Rectal smooth muscle tissue (tissue), 1 donor: ENCODE data around the gene DCN.

Experiments
- H3K27ac ChIP-seq: one replicate; pipeline ENCODE4 v1.7.0; 2013; ENCODE audit warnings: low read depth, low read length, inconsistent platforms
- H3K27me3 ChIP-seq: one replicate; pipeline ENCODE4 v1.7.0; 2013; ENCODE audit warnings: low read length; ENCODE audit not compliant: control insufficient read depth, insufficient read depth
- H3K36me3 ChIP-seq: one replicate; pipeline ENCODE4 v1.7.0; 2013; ENCODE audit warnings: low read length; ENCODE audit not compliant: control insufficient read depth, insufficient read depth
- H3K4me1 ChIP-seq: one replicate; pipeline ENCODE4 v1.7.0; 2013; ENCODE audit warnings: low read length; ENCODE audit not compliant: control insufficient read depth, insufficient read depth
- H3K4me3 ChIP-seq: one replicate; pipeline ENCODE4 v1.7.0; 2013; ENCODE audit warnings: low read length
- H3K9ac ChIP-seq: one replicate; pipeline ENCODE4 v1.7.0; 2013; ENCODE audit warnings: low read length

DCN gene

DNA sequence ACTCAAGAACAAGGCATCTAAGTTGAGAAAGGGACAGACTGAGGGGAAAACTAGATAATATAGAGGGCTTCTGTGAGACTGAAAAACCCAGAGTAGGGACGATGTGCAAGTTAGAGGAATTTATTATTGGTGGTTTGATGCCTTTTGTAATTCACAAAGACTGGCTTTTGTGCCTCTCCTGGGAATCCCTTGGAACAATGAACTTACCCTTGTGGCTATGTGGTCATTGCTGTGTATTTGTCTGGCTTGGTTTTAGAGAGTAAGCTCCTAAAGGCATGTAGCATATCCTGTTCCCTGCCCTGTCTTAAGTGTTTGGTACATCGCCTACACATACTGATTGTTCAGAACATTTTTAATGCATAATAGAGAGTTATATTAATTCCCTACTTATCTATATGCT, 26.6 kb downstream of the DCN start:
- no peaks in the 10 kb centered on the region for H3K36me3 ChIP-seq
- no peak overlapping the region for H3K4me3 ChIP-seq
- H3K4me1 ChIP-seq: no peaks in the 10 kb centered on the region

DNA sequence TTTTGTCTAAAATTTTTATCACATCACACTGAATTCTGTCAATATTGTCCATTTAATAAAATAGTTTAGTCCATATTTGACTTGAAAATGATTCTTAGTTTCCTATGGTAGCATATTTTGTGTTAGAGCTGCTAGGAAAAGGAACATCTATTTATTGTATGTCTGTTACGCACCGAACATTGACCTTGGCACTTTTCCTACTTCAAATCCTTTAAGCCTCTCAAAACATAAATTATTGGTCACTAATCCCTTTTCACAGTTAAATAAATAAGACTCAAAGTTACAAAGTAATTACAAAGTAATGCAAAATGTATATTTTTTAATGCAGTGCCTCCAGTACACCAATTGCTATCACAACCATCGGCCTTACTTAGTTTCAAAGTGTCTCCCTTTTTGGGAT, 28.5 kb downstream of the DCN start:
- no peaks in the 10 kb centered on the region for H3K27me3 ChIP-seq
- no peak overlapping the region for H3K9ac ChIP-seq
- no peaks in the 10 kb centered on the region for H3K36me3 ChIP-seq
- no peak overlapping the region for H3K4me3 ChIP-seq
- no peak overlapping the region for H3K27ac ChIP-seq
- no peaks in the 10 kb centered on the region for H3K4me1 ChIP-seq

More for the DNA sequence above, 26.6 kb downstream of the DCN start:
- Histone ChIP-seq H3K27ac (no peak overlapping the region), H3K9ac (no peak overlapping the region), H3K27me3 (no peaks in the 10 kb centered on the region)

GRCh38 chr12:91144053-91144452, 38.6 kb downstream of the DCN start:
- Histone ChIP-seq H3K27ac (peak overlapping the region; percentile 34), H3K36me3 (no peaks in the 10 kb centered on the region), H3K4me1 (peaks cover 26% of the 10 kb centered on the region), H3K27me3 (no peaks in the 10 kb centered on the region), H3K4me3 (no peak overlapping the region), H3K9ac (no peak overlapping the region)

DNA sequence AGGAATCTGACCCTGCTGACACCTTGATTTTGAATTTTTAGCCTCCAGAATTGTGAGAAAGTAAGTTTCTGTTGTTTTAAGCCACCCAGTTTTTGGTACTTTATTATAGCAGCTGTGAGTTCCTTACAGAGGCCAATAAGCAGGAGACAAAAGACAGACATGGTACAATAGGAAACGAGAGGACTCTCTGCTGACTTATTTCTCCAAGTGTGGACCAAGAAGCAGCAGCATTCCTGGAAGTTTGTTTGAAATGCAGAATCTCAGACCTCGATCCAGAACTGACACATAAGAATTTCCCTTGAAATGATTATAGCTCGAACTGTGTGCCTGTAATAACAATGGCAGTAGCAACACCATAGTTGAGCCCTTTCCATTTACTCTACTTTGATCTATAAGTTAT, 39.4 kb downstream of the DCN start:
- Histone ChIP-seq H3K36me3 (no peaks in the 10 kb centered on the region), H3K27ac (peak overlapping the region; percentile 18), H3K4me1 (peaks cover 28% of the 10 kb centered on the region), H3K9ac (no peak overlapping the region), H3K27me3 (no peaks in the 10 kb centered on the region), H3K4me3 (no peak overlapping the region)

DNA sequence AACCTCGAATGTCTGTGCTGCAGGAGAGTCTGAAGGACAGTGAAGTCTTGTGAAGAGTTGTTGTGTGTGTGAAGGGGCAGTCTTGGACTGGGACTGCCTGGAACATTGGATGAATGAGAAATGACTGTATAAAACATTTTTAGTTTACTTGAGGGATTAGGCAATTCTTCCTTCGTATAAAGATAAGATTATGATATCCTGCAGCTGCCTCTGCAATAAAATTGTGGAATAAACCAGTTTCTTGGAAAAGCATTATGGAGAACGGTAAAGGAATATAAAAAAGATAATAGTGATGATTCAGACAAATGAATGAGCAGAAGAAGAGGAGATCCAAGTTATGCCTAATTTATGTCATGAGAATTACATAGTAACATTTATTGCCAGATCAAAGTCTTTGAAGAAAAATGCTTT, 40.4 kb downstream of the DCN start:
- no peak overlapping the region for H3K4me3 ChIP-seq
- H3K27ac ChIP-seq: peak overlapping the region; percentile 60
- no peaks in the 10 kb centered on the region for H3K36me3 ChIP-seq
- no peak overlapping the region for H3K9ac ChIP-seq
- H3K27me3 ChIP-seq: no peaks in the 10 kb centered on the region
- H3K4me1 ChIP-seq: peaks cover 32% of the 10 kb centered on the region

GRCh38 chr12:91140026-91140931, 42.3 kb downstream of the DCN start:
- no peak overlapping the region for H3K4me3 ChIP-seq
- H3K27ac ChIP-seq: peak overlapping the region; percentile 64
- no peaks in the 10 kb centered on the region for H3K27me3 ChIP-seq
- H3K4me1 ChIP-seq: peaks cover 32% of the 10 kb centered on the region
- H3K36me3 ChIP-seq: no peaks in the 10 kb centered on the region
- no peak overlapping the region for H3K9ac ChIP-seq

DNA sequence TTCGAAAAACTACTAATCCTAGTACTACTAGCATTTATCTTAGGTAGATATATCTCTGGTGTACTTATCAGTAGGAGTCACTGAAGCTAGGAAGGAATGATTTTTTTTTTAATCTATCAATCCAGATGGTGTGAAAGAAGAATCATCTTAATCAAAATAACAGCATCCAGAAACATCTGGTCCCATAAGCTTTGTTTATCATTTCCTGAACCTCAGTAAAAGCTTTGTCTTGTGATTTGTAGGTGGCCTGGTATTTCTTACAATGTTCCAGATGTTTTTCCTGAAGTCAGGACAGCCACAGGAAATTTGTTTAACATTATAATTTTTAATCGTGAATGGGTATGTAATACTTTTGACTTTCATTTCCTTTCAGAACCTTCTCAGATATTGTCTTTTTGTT, 43.3 kb downstream of the DCN start:
- no peak overlapping the region for H3K4me3 ChIP-seq
- no peaks in the 10 kb centered on the region for H3K36me3 ChIP-seq
- peak overlapping the region; percentile 64 for H3K27ac ChIP-seq
- peaks cover 32% of the 10 kb centered on the region for H3K4me1 ChIP-seq
- H3K9ac ChIP-seq: no peak overlapping the region
- no peaks in the 10 kb centered on the region for H3K27me3 ChIP-seq

DNA sequence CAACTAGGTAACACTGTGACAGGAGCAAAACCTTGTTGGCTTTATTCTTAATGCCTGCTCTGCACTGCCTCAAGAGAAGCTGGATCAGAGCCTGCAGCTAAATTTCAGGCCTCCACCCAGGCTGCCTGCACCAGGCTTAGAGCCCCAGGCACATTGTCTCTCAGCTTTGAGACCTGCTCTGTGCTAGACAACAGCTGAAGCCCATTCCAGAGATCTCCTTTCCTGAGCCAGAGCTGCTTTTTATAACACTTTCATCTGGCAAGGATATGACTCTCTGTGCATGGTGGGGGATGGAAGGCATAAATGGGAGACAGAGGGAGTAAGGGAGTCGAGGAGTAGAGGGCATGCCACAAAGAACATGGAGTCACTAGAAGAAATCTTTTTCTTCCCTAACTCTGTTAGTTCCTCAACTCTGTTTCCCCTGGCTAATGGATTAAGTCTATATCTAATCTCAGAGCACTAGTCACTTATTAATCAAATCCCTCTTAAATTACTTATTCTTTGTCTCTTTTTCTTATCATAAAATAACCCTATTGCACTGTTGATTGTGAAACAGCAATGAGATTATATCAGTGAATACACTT, 44.2 kb downstream of the DCN start:
- no peaks in the 10 kb centered on the region for H3K36me3 ChIP-seq
- H3K4me3 ChIP-seq: no peak overlapping the region
- H3K27ac ChIP-seq: peak overlapping the region; percentile 41
- no peaks in the 10 kb centered on the region for H3K27me3 ChIP-seq
- peaks cover 29% of the 10 kb centered on the region for H3K4me1 ChIP-seq
- no peak overlapping the region for H3K9ac ChIP-seq

GRCh38 chr12:91133871-91134270, 48.7 kb downstream of the DCN start:
- Histone ChIP-seq H3K9ac (no peak overlapping the region), H3K4me3 (no peak overlapping the region), H3K27me3 (no peaks in the 10 kb centered on the region), H3K4me1 (peaks cover 6% of the 10 kb centered on the region), H3K36me3 (no peaks in the 10 kb centered on the region), H3K27ac (no peak overlapping the region)

DNA sequence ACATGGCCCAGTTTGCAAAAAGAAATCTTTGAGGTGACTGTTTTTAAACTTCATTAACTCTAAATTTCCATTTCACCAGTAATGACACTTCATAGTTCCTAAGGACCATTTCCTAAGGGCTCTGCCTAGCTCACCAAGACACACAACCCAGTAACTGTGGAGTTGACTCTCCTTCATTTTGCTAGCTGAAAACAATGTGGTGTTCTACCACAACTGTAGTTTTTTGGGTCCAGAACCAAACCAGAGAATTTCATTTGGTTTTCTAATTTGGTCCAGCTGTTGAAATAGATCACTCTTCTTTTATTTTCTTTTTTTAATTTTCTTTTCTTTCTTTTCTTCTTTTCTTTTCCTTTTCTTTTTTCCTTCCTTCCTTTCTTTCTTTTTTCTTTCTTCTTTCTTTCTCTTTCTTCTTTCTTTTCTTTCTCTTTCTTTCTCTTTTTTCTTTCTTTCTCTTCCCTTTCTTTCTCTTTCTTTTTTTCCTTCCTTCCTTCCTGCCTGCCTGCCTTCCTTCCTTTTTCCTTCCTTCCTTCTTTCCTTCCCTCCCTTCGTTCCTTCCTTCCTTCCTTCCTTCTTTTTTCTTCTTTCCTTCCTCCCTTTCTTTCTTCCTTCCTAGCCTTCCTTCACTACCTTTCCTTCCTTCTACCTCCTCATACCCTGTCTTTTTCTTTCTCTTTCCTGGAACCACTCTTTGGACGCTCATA, 52.8 kb downstream of the DCN start:
- Histone ChIP-seq H3K4me3 (no peak overlapping the region), H3K36me3 (no peaks in the 10 kb centered on the region), H3K27me3 (no peaks in the 10 kb centered on the region), H3K9ac (no peak overlapping the region), H3K27ac (no peak overlapping the region), H3K4me1 (peaks cover 4% of the 10 kb centered on the region)

DNA sequence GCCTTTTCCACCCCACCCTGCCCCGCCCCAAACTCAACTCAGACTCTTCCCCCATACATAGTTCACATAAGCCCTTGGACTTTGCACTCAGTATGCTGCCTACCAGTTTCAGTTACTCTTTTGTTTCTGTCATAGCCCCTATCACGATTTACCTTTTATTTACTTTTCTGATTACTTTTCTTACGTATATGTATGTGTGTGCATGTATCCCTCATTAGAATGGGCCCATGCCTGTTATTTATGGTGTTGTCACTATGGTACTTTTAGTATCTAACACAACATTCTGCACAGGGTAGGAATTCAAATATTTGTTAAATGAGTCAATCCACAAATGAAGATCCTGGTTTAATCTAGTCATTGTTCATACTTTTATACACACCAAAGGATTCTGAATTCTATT, 54.9 kb downstream of the DCN start:
- H3K4me1 ChIP-seq: peaks cover 4% of the 10 kb centered on the region
- no peak overlapping the region for H3K4me3 ChIP-seq
- no peaks in the 10 kb centered on the region for H3K36me3 ChIP-seq
- H3K27me3 ChIP-seq: no peaks in the 10 kb centered on the region
- no peak overlapping the region for H3K27ac ChIP-seq
- no peak overlapping the region for H3K9ac ChIP-seq

- no peak overlapping the region for H3K4me3 ChIP-seq
- no peak overlapping the region for H3K9ac ChIP-seq
- no peak overlapping the region for H3K27ac ChIP-seq
- H3K27me3 ChIP-seq: no peaks in the 10 kb centered on the region
- H3K4me1 ChIP-seq: peaks cover 4% of the 10 kb centered on the region
- H3K36me3 ChIP-seq: no peaks in the 10 kb centered on the region
Measured at GRCh38 chr12:91127306-91127705, 55.3 kb downstream of the DCN start.
